ENCODE data around the gene MBP.
"Not testable (repeated sequence)": the region's sequence is repeated elsewhere in the genome, so short reads cannot be mapped to it uniquely, and the experiment has no call there.

MBP gene

DNA sequence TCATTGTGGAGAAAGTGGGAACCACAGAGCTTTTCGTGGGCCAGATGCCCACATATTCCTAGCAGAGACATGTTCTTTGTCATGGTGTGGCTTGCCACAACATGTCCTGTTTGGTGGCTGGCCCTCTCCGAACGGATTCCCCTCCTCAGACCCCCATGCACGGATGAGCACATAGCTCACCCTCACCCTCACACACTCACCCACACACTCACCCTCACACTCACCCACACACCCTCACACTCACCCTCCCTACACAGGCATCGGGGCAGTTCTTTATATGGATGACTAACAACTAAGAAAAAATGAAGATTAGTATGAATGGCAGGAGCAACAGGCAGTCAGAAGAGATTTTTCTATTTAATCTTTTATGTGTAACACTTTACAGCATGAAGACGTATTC is 160.3 kb downstream of the MBP start:
- no peak for DNase-seq (ENCODE audit: low read depth)
- no peak overlapping the region for H3K4me3 ChIP-seq (ENCODE audit: low read depth, low read length)

DNA sequence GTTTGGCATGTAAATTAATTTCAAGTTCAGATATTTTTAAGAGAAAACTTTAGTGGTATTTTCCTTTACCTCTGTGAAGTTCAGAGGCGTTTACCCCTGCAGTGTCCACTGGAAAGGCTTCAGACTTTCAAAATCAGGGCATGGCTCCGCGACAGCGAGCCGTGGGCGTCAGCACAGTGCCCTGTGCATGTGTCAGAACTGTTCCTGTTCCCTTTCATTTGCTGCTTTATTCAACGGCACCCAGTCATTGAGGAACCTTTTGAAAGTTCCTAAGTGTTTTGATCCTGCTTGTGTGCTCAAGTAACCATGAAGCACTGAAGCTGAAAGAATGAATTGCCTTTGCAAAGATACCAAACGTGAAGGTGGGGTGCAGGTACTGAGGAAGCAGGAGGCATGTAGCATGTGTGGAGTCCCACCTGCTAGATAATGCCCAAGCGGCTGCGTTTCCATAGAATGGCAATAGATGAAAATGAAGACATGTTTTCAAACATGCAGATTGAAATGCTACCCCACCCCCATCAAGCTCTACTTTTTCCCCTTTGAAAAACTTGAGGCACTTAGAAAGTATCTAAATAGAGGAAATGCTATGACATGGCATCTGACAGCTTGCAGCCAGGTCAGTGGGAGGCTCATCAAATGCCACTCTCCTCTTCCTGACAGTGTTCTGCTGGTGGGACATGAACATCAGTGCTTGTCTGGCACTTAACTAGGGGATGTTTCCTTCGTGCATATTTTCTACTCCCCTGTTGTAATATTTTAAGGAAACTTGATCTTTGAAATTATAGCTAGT is 161.6 kb downstream of the MBP start:
- H3K4me3 ChIP-seq (ENCODE audit: low read depth, low read length): no peak overlapping the region
- DNase-seq (ENCODE audit: low read depth): no peak

DNA sequence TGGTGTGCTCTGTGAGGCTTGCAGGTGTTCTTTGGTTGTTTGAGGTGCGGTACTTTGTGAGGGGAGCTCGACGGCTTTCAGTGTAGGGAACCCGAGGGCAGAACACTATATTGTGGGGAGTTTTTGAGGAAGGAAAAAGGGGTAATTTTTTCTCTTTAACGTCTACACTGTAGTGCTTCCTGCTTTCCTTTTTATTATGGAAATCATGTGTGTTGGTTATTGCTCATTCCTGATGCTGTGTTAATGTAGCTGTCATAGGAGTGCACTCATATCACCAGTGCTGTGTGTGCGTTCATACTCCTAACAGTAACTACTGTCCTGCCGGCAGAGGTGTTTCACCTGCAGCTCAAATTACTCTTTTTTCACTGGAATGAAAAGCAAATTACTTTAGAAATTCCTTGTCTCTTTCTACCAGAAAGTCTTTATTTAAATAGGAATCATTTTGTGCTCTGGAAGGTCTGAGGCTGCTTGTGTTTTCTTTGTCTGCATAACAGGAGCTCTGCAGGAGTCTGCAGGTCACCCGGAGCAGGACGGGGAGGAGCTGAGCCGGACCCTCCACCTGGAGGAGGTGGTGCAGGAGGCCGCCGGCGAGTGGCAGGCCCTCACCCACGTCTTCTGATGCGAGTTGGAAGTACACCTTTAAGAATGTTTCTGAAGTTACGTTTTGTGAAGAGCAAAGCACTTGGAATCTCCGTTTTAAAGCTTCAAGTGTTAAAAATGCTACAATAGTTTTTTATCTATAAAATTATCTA is 164.7 kb downstream of the MBP start:
- DNase-seq (ENCODE audit: low read depth): no peak
- no peak overlapping the region for H3K4me3 ChIP-seq (ENCODE audit: low read depth, low read length)

DNA sequence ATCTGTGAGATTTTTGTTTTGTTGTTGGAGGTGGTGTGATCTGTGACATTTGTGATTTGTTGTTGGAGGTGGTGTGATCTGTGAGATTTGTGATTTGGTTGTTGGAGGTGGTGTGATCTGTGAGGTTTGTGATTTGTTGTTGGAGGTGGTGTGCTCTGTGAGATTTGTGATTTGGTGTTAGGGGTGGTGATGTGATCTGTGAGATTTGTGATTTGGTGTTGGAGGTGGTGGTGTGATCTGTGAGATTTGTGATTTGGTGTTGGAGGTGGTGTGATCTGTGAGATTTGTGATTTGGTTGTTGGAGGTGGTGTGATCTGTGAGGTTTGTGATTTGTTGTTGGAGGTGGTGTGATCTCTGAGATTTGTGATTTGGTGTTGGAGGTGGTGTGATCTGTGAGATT is 165.3 kb downstream of the MBP start:
- H3K4me3 ChIP-seq (ENCODE audit: low read depth, low read length); DNase-seq (ENCODE audit: low read depth): not testable (repeated sequence)

DNA sequence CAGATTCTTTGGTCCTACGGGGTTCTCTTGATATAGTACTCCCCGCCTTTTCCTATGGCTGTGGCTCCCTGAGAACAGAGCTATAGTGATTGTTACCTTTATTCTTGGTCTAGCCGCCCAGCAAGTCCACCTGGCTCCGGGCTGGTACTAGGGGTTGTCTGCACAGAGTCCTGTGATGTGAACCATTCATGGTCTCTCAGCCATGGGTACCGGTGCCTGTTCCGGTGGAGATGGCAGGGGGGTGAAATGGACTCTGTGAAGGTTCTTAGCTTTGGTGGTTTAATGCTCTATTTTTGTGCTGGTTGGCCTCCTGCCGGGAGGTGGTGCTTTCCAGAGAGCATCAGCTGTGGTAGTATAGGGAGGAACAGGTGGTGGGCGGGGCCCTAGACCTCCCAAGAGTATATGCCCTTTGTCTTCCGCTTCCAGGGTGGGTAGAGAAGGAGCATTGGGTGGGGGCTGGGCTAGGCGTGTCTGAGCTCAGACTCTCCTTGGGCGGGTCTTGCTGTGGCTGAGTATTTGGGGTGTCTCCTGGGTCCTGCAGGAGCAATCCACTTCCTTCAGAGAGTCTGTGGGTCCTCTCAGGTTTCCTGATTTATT is 166.9 kb downstream of the MBP start:
- not testable (repeated sequence) for DNase-seq (ENCODE audit: low read depth); H3K4me3 ChIP-seq (ENCODE audit: low read depth, low read length)

DNA sequence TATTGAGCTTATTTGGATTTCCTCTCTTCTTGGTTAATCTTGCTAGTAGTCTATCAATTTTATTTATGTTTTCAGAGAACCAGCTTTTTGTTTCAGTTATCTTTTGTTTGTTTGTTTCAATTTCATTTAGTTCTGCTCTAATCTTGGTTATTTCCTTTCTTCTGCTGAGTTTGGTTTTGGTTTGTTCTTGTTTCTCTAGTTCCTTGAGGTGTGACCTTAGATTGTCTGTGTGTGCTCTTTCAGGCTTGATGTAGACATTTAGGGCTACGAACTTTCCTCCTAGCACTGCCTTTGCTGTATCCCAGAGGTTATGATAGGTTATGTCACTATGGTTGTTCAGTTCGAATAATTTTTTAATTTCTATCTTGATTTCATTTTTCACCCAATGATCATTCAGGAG is 168.6 kb downstream of the MBP start:
- H3K4me3 ChIP-seq (ENCODE audit: low read depth, low read length): no peak overlapping the region
- DNase-seq (ENCODE audit: low read depth): no peak

DNA sequence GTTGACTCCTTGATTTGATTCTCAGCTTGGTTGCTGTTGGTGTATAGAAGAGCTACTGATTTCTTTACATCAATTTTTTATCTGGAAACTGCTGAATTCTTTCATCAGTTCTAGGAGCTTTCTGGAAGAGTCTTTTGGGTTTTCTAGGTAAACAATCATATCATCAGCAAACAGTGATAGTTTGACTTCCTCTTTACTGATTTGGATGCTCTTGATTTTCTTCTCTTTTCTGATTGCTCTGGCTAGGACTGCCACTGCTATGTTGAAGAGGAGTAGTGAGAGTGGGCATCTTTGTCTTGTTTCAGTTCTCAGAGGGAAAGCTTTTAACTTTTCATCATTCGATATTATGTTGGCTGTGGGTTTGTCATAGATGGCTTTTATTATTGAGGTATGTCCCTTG is 169.7 kb downstream of the MBP start:
- no peak overlapping the region for H3K4me3 ChIP-seq (ENCODE audit: low read depth, low read length)
- DNase-seq (ENCODE audit: low read depth): no peak

DNA sequence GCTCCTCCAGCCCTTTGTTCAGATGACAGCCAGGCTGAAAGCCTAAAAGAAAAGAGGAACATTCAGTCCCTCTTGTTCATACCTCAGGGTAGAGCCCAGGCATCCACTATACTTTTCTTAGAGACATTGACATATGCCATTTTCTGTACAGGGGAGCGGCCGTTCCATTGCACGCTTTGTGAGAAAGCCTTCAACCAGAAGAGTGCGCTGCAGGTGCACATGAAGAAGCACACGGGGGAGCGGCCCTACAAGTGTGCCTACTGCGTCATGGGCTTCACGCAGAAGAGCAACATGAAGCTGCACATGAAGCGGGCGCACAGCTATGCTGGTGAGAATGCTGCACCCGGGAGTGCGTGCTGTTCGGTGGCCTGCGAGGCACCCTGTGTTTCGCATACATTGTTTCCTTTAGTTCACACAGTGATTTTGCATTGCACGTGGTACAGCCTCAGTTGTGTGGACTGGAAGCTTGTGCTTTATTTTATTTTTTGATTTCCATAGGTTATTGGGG is 172.0 kb downstream of the MBP start:
- no peak for DNase-seq (ENCODE audit: low read depth)
- H3K4me3 ChIP-seq (ENCODE audit: low read depth, low read length): no peak overlapping the region

DNA sequence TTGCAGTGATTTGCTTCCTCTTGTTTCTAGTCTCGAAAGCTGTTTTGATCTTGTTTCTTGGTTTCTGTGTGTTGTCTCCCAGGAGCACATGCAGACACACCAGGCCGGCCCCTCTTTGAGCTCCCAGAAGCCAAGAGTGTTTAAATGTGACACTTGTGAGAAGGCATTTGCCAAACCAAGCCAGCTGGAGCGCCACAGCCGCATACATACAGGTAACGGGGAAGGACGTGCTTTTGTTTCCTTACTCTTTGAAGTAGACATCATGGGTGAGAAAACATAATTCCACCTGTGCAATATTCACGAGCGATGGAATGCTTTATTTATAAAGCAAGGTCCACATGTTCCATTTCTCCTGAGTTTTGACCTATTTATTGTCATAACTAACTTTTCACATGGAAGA is 173.0 kb downstream of the MBP start:
- no peak for DNase-seq (ENCODE audit: low read depth)
- H3K4me3 ChIP-seq (ENCODE audit: low read depth, low read length): no peak overlapping the region

DNA sequence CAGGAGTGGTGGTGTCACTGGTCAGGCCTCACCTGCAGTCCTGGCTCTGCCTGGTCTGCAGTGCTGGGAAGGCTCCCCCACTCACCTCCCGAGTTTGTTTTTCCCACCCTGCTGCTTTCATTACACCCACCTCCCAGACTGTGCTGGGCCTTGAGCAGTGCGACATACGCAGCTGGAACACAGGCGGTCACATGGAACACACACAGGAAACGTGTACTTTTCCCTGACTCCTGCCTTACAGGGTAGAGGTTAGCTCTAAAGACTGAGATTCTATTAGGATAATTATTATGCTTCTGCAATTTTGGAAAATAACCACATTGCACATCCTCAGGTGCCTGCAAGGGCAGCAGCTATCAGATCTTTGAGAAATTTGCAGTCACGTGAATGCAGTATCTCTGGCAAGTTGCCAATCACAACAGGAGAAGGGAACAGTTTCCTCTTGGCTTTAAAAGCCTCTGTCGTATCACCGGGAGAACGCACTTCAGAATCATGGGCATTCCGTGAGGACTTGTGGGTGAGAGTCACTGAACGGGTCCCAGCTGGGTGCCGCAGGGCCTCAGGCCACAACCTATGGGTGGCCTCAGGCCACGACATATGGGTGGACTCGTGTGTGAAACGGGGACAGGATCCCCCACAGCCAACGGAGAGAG is 173.8 kb downstream of the MBP start:
- no peak overlapping the region for H3K4me3 ChIP-seq (ENCODE audit: low read depth, low read length)
- DNase-seq (ENCODE audit: low read depth): no peak

DNA sequence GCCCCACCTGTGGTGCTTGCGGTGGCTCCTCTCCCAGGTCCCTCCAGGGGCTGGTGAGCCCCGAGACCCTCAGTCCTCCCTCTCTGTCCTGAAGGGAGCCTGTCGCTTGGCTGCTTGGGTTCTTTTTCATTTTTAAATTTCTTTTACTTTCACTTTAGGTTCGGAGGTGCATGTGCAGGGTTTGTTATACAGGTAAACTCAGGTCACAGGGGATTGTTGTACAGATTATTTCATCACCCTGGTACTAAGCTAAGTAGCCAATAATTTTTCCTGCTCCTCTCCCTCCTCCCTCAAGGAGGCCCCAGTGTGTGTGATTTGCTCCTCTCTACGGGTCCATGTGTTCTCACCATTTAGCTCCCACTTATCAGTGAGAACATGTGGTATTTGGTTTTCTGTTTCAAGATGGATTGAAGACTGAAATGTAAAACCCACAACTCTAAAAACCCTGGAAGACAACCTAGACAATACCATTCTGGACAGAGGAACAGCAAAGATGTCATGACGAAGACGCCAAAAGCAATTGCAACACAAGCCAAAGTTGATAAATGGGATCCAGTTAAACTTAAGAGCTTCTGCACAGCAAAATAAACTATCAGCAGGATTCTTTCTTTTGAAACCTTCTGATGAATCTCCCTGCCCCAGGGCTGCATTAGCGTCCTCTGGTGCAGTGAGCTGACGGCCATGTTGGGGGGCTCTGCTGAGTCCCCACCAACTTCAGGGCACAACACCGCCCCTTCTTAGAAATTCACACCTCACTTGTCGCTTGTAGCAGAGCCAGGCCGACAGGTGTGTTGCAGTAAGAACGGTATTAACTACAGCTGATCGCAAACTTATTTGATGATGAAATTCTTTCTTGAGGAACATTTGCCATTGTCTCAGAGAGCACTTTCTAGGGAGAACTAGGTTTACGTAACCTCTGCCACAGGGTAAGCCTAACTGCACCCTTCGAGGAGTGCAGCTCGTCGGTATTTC is 174.9 kb downstream of the MBP start:
- DNase-seq (ENCODE audit: low read depth): no peak
- no peak overlapping the region for H3K4me3 ChIP-seq (ENCODE audit: low read depth, low read length)

DNA sequence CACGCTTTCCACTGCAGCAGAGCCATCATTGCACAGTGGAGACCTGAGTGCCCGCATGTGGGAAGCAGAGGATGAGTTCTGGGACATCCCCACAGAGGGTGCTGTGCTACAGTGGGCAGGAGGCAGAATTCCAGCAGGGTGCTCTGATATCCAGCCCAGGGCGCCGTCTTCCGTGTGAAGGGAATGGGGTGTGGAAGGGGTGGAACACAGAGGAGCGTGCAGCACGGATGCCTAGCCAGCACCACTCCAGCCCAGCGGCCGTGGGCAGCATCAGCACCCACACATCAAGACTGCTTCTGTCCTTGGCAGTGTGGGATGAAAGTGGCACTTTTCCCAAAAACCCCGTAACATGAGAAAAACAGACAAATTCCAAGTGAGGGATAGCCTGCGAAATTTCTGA is 175.9 kb downstream of the MBP start:
- DNase-seq (ENCODE audit: low read depth): no peak

DNA sequence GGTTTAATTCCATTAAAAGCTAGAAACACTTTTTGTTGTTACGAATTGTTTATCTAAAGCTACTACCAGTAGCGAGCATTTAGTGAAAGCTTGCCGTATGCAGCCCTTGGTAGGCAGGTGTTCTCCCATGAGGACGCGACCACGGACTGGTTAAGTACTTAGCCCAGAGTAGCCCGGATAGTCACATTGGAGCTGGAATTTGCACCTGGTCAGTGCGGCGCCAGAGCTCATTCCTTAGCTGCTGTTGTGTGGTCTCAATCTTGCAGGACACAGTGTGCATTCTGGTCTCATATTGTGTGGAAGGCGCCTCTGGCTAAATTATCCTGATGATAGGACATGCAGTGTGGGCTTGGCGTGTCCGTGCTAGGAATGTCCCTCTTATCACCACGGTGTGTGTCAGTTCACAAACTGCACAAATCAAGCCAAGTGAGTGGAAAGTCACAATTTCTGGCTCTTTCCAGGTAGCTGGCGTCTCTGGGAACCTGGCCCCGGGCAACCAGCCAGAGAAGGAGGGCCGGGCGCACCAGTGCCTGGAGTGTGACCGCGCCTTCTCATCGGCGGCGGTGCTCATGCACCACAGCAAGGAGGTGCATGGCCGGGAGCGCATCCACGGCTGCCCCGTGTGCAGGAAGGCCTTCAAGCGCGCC is 176.9 kb downstream of the MBP start:
- no peak for DNase-seq (ENCODE audit: low read depth)
- no peak overlapping the region for H3K4me3 ChIP-seq (ENCODE audit: low read depth, low read length)

More for the DNA sequence above, 175.9 kb downstream of the MBP start:
- no peak overlapping the region for H3K4me3 ChIP-seq (ENCODE audit: low read depth, low read length)

DNA sequence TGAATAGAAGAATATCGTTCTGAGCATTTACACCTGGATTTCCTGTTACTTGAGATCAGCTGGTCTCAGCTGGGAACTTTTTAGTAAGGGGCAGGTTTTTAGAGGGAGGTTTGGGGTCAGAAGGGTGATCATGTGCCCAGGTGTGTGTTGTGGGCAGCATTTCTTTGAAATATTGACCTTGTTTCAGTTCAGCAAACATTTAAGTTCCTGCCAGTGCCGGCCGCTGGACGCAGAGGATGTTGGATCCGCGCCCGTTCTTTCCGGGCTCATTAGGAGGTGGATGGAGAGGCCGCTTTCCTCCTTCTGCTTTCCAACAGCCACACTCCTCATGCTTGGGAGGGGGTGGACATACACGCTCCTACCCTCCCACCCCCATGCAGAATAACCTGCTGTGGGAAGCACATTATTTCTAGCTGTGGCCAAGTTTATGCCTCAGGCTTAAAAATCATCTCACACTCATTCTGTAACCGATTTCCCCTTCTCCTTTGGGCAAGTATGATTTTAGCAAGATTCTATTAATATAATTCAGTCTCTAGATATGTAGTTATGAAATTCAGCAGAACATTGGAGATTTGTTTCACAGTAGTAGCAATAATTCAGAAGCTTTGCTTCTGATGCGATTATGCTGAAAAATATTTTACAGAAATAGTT is 178.9 kb downstream of the MBP start:
- H3K4me3 ChIP-seq (ENCODE audit: low read depth, low read length): no peak overlapping the region
- no peak for DNase-seq (ENCODE audit: low read depth)

DNA sequence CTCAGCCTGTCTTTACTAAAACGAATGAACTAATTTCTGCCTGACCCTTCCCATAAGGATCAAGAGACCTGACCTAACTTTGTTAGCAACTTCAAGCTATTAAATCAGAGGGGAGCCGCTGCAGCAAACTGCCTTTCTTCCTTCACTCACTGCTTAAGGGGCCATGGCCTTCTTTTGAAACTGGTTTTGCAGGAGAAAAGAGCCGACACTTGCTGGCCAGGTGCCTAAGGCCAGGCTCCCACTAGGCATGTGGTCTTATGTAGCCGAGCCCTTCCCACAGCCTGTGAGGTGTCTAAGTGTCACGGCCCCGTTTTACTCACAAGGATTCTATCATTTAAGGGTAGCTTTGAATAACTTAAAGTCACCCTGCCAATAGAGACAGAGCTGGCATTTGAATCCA is 179.4 kb downstream of the MBP start:
- no peak for DNase-seq (ENCODE audit: low read depth)
- no peak overlapping the region for H3K4me3 ChIP-seq (ENCODE audit: low read depth, low read length)

DNA sequence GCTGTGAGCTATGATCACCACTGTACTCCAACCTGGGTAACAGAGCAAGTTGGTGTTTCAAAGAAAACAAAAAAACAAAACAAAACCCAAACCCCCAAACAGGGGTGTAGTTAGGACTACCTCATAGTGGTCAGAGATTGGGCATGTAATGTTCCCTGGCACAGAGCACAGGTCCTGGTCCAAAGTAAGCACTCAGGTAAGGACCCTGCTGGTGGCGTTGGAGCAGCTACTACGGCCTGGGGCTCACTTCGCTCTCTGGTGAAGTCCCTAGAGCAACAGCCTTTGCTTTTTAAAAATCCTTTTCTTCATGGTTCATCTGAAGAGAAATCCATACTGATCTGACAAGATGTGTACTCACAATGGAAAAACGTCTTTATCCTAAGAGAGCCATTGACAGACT is 179.8 kb downstream of the MBP start:
- no peak for DNase-seq (ENCODE audit: low read depth)
- no peak overlapping the region for H3K4me3 ChIP-seq (ENCODE audit: low read depth, low read length)

DNA sequence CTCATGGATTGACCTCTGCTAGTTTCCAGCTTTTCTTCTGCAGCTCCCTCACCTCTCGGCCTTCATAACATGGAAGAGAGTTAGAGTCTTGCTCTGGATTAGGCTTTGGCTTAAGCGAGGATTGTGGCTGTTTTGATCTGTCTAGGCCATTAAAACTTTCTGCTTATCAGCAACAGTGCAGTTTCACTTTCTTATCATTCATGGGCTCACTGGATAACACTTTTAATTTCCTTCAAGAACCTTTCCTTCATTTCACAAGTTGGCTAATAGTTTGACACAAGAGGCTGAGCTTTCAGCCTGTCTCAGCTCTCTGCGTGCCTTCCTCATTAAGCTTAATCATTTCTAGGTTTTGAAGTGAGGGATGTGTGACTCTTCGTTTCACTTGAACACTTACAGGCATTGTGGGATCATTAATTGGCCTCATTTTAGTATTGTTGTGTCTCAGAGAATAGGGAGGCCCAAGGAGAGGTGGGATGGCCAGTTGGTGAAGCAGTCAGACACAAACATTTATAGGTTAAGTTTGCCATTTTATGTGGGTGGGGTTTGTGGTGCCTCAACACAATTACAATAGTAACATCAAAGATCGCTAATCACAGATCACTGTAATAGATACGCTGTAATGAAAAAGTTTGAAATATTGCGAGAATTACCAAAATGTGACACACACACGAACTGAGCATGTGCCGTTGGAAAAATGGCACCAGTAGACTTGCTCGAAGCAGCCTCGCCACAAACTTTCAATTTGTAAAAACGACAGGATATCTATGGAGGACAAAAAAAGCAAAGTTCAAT is 180.9 kb downstream of the MBP start:
- DNase-seq (ENCODE audit: low read depth): no peak
- no peak overlapping the region for H3K4me3 ChIP-seq (ENCODE audit: low read depth, low read length)

All from skeletal muscle cell (primary cell).